HEK293 (cell line): ENCODE measurements around the gene SRPK1.

Source experiments
- CTCF ChIA-PET: fragments of 350-600 bp; formaldehyde crosslinking; extraction: SDS; loops from one replicate; lab custom pipeline; 2021; ENCODE audit warnings: antibody characterized with exemption; lab: Yijun Ruan, JAX
- POLR2A ChIA-PET: fragments of 300-600 bp; formaldehyde crosslinking; extraction: SDS; loops from one replicate; lab custom pipeline; 2020; ENCODE audit warnings: antibody characterized with exemption, inconsistent platforms; lab: Yijun Ruan, JAX
- H3K27ac ChIP-seq: fragments of 200-500 bp; sonication (Bioruptor generic); 2 replicates; pipeline ENCODE4 v1.5.1; 2014; ENCODE audit warnings: low read depth, low read length, control low read depth, inconsistent platforms; ENCODE audit errors: extremely low read depth
- H3K36me3 ChIP-seq, 2 experiments: fragments of 200-500 bp in 1 of 2; sonication (Bioruptor generic) in 1 of 2; 1 replicate in 1 of 2; 2 replicates in 1 of 2; pipeline ENCODE4 v1.5.1; 2014 to 2017; ENCODE audit warnings: inconsistent platforms in 2 of 2, low read length in 2 of 2; ENCODE audit not compliant: control insufficient read depth in 2 of 2, insufficient read depth in 1 of 2
- H3K4me1 ChIP-seq: fragments of 200-500 bp; sonication (Bioruptor generic); 2 replicates; pipeline ENCODE4 v1.5.1; 2014; ENCODE audit warnings: mild to moderate bottlenecking, low read length, inconsistent platforms; ENCODE audit not compliant: control insufficient read depth, insufficient read depth
- H3K4me3 ChIP-seq: 2 replicates; pipeline ENCODE4 v1.5.1; 2011; ENCODE audit warnings: low read depth, mild to moderate bottlenecking, control low read depth, low read length, moderate library complexity
- H3K9me3 ChIP-seq: fragments of 200-500 bp; sonication (Bioruptor generic); 2 replicates; pipeline ENCODE4 v1.5.1; 2014; ENCODE audit warnings: low read depth, low read length, inconsistent platforms; ENCODE audit not compliant: control insufficient read depth, insufficient read depth
- FEZF1 ChIP-seq: fragments of 450-650 bp; formaldehyde crosslinking; IDR thresholded peaks from 2 replicates; pipeline ENCODE4 v1.5.1; 2016; ENCODE audit warnings: missing biosample characterization, missing genetic modification characterization
- GLIS1 ChIP-seq: fragments of 450-650 bp; formaldehyde crosslinking; IDR thresholded peaks from 2 replicates; pipeline ENCODE4 v1.5.1; 2016; ENCODE audit warnings: missing biosample characterization, missing genetic modification characterization
- HOXD13 ChIP-seq: sonication (generic); formaldehyde crosslinking; IDR thresholded peaks from 2 replicates; pipeline ENCODE4 v1.8.0; 2022; ENCODE audit warnings: missing genetic modification reagents, borderline replicate concordance
- MEIS1 ChIP-seq: sonication (generic); formaldehyde crosslinking; IDR thresholded peaks from 2 replicates; pipeline ENCODE4 v1.8.1; 2022; ENCODE audit warnings: missing genetic modification reagents, mild to moderate bottlenecking, borderline replicate concordance
- REPIN1 ChIP-seq: fragments of 450-650 bp; formaldehyde crosslinking; IDR thresholded peaks from 2 replicates; pipeline ENCODE4 v1.5.1; 2017; ENCODE audit warnings: missing biosample characterization, missing genetic modification characterization, low read depth
- SCRT1 ChIP-seq: fragments of 450-650 bp; formaldehyde crosslinking; IDR thresholded peaks from 2 replicates; pipeline ENCODE4 v1.5.1; 2016; ENCODE audit warnings: missing biosample characterization, missing genetic modification characterization, borderline replicate concordance
- SP7 ChIP-seq: fragments of 450-650 bp; formaldehyde crosslinking; IDR thresholded peaks from 2 replicates; pipeline ENCODE4 v1.5.1; 2016; ENCODE audit warnings: missing biosample characterization, missing genetic modification characterization
- WT1 ChIP-seq: fragments of 450-650 bp; formaldehyde crosslinking; IDR thresholded peaks from 2 replicates; pipeline ENCODE4 v1.5.1; 2016; ENCODE audit warnings: missing biosample characterization, missing genetic modification characterization
- ZEB2 ChIP-seq: fragments of 450-650 bp; formaldehyde crosslinking; IDR thresholded peaks from 2 replicates; pipeline ENCODE4 v1.5.1; 2016; ENCODE audit warnings: missing biosample characterization, missing genetic modification characterization
- ZFP69B ChIP-seq: fragments of 450-650 bp; formaldehyde crosslinking; IDR thresholded peaks from 2 replicates; pipeline ENCODE4 v1.5.1; 2016; ENCODE audit warnings: missing biosample characterization, missing genetic modification characterization
- ZNF132 ChIP-seq: fragments of 450-650 bp; formaldehyde crosslinking; IDR thresholded peaks from 2 replicates; pipeline ENCODE4 v1.5.1; 2017; ENCODE audit warnings: missing biosample characterization, missing genetic modification characterization, borderline replicate concordance
- ZNF16 ChIP-seq: fragments of 450-650 bp; formaldehyde crosslinking; IDR thresholded peaks from 2 replicates; pipeline ENCODE4 v1.5.1; 2016; ENCODE audit warnings: low read depth, missing biosample characterization, missing genetic modification characterization
- ZNF2 ChIP-seq: fragments of 450-650 bp; formaldehyde crosslinking; IDR thresholded peaks from 2 replicates; pipeline ENCODE4 v1.5.1; 2016; ENCODE audit warnings: missing biosample characterization, missing genetic modification characterization
- ZNF335 ChIP-seq: fragments of 450-650 bp; formaldehyde crosslinking; conservative IDR thresholded peaks from 2 replicates; pipeline ENCODE4 v1.5.1; 2016; ENCODE audit warnings: missing biosample characterization, missing genetic modification characterization
- ZNF530 ChIP-seq: fragments of 450-650 bp; formaldehyde crosslinking; IDR thresholded peaks from 2 replicates; pipeline ENCODE4 v1.5.1; 2016; ENCODE audit warnings: low read depth, missing biosample characterization, missing genetic modification characterization
- ZNF560 ChIP-seq: fragments of 450-650 bp; formaldehyde crosslinking; IDR thresholded peaks from 2 replicates; pipeline ENCODE4 v1.5.1; 2017; ENCODE audit warnings: missing biosample characterization, missing genetic modification characterization, borderline replicate concordance
- ZNF600 ChIP-seq: fragments of 450-650 bp; formaldehyde crosslinking; IDR thresholded peaks from 2 replicates; pipeline ENCODE4 v1.5.1; 2016; ENCODE audit warnings: missing biosample characterization, missing genetic modification characterization
- ZNF621 ChIP-seq: fragments of 450-650 bp; formaldehyde crosslinking; IDR thresholded peaks from 2 replicates; pipeline ENCODE4 v1.5.1; 2017; ENCODE audit warnings: missing biosample characterization, missing genetic modification characterization
- ZNF792 ChIP-seq: fragments of 450-650 bp; formaldehyde crosslinking; IDR thresholded peaks from 2 replicates; pipeline ENCODE4 v1.5.1; 2016; ENCODE audit warnings: missing biosample characterization, missing genetic modification characterization
- ZSCAN16 ChIP-seq: fragments of 450-650 bp; formaldehyde crosslinking; IDR thresholded peaks from 2 replicates; pipeline ENCODE4 v1.5.1; 2016; ENCODE audit warnings: missing biosample characterization, missing genetic modification characterization
- TF ChIP-seq, protein P1 (sequence below): fragments of 450-650 bp; formaldehyde crosslinking; IDR thresholded peaks from 2 replicates; pipeline ENCODE4 v1.5.1; 2016; ENCODE audit warnings: missing biosample characterization, missing genetic modification characterization
- TF ChIP-seq, protein P2 (sequence below): fragments of 450-650 bp; formaldehyde crosslinking; IDR thresholded peaks from 2 replicates; pipeline ENCODE4 v1.5.1; 2017; ENCODE audit warnings: missing biosample characterization, missing genetic modification characterization
- TF ChIP-seq, protein P3 (sequence below): fragments of 450-650 bp; formaldehyde crosslinking; IDR thresholded peaks from 2 replicates; pipeline ENCODE4 v1.5.1; 2017; ENCODE audit warnings: missing biosample characterization, missing genetic modification characterization
- TF ChIP-seq, protein P4 (sequence below): fragments of 450-650 bp; formaldehyde crosslinking; IDR thresholded peaks from 2 replicates; pipeline ENCODE4 v1.5.1; 2017; ENCODE audit warnings: missing biosample characterization, mild to moderate bottlenecking, missing genetic modification characterization, moderate library complexity
- TF ChIP-seq, protein P5 (sequence below): fragments of 450-650 bp; formaldehyde crosslinking; IDR thresholded peaks from 2 replicates; pipeline ENCODE4 v1.5.1; 2016; ENCODE audit warnings: missing biosample characterization, missing genetic modification characterization

SRPK1 gene

DNA sequence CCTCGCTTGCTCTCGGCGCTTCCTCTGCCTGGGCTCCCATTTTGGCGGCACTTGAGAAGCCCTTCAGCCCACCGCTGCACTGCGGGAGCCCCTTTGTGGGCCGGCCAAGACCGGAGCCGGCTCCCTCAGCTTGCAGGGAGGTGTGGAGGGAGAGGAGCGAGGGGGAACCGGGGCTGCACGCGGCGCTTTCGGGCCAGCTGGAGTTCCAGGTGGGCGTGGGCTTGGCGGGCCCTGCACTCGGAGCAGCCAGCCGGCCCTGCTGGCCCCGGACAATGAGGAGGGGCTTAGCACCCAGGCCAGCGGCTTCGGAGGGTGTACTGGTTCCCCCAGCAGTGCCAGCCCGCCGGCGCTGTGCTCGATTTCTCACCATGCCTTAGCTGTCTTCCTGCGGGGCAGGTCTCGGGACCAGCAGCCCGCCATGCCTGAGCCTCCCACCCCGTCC is 10.2 kb upstream of the SRPK1 start (continued):
- TF ChIP-seq SCRT1 (tag by site-specific recombination) = no peak
- no peak for TF ChIP-seq ZNF132 (tag by site-specific recombination)
- TF ChIP-seq ZEB2 (tag by site-specific recombination) = no peak
- no peak for TF ChIP-seq ZFP69B
- TF ChIP-seq, all 188 proteins: peak for 0

DNA sequence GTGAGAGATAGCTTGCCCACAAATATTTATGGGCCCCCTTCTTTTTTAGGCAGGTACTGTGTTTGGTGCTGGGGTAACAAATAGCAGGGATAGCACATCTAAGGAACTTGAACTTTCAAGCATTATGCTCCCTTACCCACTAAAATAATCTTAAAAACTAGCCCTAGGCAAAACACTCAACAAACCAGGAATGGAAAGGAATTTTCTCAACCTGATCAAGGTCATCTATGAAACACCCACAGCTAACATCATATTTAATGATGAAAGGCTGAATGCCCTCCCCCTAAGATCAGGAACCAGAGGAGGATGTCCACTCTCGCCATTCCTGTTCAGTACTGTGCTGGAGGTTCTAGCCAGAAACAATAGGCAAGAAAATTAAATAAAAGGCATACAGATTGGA is 8.7 kb upstream of the SRPK1 start:
- Histone ChIP-seq H3K4me3 (no peak overlapping the region), H3K9me3 (no peaks in the 10 kb centered on the region), H3K36me3 (no peaks in the 10 kb centered on the region), H3K4me1 (no peaks in the 10 kb centered on the region), H3K27ac (no peak overlapping the region)
- TF ChIP-seq MEIS1 (CRISPR knock-in tag) (no peak), ZNF335 (no peak), ZNF132 (tag by site-specific recombination) (no peak), REPIN1 (no peak), GLIS1 (tag by site-specific recombination) (no peak), ZNF621 (tag by site-specific recombination) (no peak), ZNF792 (tag by site-specific recombination) (no peak), ZNF2 (tag by site-specific recombination) (no peak), ZNF560 (tag by site-specific recombination) (no peak), ZNF530 (tag by site-specific recombination) (no peak), ZNF16 (tag by site-specific recombination) (no peak), ZSCAN16 (tag by site-specific recombination) (no peak)
- TF ChIP-seq, protein P1, sequence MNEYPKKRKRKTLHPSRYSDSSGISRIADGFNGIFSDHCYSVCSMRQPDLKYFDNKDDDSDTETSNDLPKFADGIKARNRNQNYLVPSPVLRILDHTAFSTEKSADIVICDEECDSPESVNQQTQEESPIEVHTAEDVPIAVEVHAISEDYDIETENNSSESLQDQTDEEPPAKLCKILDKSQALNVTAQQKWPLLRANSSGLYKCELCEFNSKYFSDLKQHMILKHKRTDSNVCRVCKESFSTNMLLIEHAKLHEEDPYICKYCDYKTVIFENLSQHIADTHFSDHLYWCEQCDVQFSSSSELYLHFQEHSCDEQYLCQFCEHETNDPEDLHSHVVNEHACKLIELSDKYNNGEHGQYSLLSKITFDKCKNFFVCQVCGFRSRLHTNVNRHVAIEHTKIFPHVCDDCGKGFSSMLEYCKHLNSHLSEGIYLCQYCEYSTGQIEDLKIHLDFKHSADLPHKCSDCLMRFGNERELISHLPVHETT (tag by site-specific recombination) = no peak
- CTCF ChIA-PET = interaction anchor here (0.6 to 0.9 kb wide), 3 partner anchors 10 to 600 kb away, joined by 3 to 5 read pairs (median 4); partner anchors contain the start of gene MAPK14
- POLR2A ChIA-PET = interaction anchor here (1.1 kb wide), 1 partner anchor 10 kb away, joined by 3 read pairs; no protein-coding TSS in a partner anchor

DNA sequence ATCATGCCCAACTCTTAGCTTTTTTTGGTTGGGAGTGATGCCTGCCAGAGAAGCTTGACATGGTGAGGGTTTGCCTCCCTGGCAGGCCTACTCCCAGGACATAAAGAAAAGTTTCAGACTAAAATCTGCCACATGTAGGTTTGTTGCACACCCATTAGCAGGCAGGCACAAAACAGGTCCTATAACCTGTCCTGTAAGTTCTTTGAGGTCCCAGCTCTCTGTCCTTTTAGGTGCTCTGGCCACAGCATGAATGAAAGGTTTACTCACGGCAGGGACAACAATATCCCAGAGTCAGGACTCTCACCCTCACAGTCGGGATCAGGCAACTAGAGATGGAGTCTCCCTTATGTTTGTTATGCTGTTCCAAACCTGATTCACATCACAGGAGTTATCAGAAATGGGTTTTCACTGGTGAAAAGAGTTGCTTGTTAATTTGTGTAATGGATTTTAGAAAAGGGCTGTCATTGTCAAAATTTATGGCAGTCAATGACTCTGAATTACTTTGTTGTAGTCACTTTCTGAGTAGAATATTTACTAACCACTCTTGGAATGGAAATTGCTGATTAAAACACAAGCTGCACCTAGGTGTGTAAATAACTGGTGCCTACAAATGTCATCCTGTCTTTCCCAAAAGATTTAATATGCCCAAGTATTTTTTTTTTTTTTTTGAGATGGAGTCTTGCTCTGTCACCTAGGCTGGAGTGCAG is 5.8 kb upstream of the SRPK1 start:
- POLR2A ChIA-PET = interaction anchor here (0.6 to 0.7 kb wide), 2 partner anchors 18 to 102 kb away, joined by 3 to 7 read pairs; no protein-coding TSS in a partner anchor
- CTCF ChIA-PET = interaction anchor here (1.1 to 1.5 kb wide), 2 partner anchors 21 to 30 kb away, joined by 4 to 8 read pairs; no protein-coding TSS in a partner anchor

More for the DNA sequence above, 5.8 kb upstream of the SRPK1 start:
- Histone ChIP-seq H3K4me1 (no peaks in the 10 kb centered on the region), H3K9me3 (no peaks in the 10 kb centered on the region), H3K4me3 (no peak overlapping the region), H3K27ac (no peak overlapping the region), H3K36me3 (no peaks in the 10 kb centered on the region)
- TF ChIP-seq WT1 (tag by site-specific recombination) (peak; percentile 36; the same call in 1 of the 2 replicates), SP7 (0 out of 2 replicates have a peak, but pooled peaks have one; percentile 8), ZNF600 (tag by site-specific recombination) (peak; percentile 36; the same call in 1 of the 2 replicates), FEZF1 (tag by site-specific recombination) (0 out of 2 replicates have a peak, but pooled peaks have one; percentile 7), HOXD13 (CRISPR knock-in tag) (no peak)
- TF ChIP-seq, protein P2, sequence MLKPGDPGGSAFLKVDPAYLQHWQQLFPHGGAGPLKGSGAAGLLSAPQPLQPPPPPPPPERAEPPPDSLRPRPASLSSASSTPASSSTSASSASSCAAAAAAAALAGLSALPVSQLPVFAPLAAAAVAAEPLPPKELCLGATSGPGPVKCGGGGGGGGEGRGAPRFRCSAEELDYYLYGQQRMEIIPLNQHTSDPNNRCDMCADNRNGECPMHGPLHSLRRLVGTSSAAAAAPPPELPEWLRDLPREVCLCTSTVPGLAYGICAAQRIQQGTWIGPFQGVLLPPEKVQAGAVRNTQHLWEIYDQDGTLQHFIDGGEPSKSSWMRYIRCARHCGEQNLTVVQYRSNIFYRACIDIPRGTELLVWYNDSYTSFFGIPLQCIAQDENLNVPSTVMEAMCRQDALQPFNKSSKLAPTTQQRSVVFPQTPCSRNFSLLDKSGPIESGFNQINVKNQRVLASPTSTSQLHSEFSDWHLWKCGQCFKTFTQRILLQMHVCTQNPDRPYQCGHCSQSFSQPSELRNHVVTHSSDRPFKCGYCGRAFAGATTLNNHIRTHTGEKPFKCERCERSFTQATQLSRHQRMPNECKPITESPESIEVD = peak; percentile 73
- TF ChIP-seq, protein P3, sequence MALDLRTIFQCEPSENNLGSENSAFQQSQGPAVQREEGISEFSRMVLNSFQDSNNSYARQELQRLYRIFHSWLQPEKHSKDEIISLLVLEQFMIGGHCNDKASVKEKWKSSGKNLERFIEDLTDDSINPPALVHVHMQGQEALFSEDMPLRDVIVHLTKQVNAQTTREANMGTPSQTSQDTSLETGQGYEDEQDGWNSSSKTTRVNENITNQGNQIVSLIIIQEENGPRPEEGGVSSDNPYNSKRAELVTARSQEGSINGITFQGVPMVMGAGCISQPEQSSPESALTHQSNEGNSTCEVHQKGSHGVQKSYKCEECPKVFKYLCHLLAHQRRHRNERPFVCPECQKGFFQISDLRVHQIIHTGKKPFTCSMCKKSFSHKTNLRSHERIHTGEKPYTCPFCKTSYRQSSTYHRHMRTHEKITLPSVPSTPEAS (tag by site-specific recombination) = no peak
- TF ChIP-seq, protein P4, sequence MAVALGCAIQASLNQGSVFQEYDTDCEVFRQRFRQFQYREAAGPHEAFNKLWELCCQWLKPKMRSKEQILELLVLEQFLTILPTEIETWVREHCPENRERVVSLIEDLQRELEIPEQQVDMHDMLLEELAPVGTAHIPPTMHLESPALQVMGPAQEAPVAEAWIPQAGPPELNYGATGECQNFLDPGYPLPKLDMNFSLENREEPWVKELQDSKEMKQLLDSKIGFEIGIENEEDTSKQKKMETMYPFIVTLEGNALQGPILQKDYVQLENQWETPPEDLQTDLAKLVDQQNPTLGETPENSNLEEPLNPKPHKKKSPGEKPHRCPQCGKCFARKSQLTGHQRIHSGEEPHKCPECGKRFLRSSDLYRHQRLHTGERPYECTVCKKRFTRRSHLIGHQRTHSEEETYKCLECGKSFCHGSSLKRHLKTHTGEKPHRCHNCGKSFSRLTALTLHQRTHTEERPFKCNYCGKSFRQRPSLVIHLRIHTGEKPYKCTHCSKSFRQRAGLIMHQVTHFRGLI (tag by site-specific recombination) = 0 out of 2 replicates have a peak, but pooled peaks have one; percentile 20
- TF ChIP-seq, protein P5, sequence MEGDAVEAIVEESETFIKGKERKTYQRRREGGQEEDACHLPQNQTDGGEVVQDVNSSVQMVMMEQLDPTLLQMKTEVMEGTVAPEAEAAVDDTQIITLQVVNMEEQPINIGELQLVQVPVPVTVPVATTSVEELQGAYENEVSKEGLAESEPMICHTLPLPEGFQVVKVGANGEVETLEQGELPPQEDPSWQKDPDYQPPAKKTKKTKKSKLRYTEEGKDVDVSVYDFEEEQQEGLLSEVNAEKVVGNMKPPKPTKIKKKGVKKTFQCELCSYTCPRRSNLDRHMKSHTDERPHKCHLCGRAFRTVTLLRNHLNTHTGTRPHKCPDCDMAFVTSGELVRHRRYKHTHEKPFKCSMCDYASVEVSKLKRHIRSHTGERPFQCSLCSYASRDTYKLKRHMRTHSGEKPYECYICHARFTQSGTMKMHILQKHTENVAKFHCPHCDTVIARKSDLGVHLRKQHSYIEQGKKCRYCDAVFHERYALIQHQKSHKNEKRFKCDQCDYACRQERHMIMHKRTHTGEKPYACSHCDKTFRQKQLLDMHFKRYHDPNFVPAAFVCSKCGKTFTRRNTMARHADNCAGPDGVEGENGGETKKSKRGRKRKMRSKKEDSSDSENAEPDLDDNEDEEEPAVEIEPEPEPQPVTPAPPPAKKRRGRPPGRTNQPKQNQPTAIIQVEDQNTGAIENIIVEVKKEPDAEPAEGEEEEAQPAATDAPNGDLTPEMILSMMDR (tag by site-specific recombination) = no peak
